Gastroesophageal sphincter (tissue), 3 donors: ENCODE results near the gene CR2.

ENCODE experiments used
- EP300 ChIP-seq: sonication (generic); formaldehyde crosslinking; IDR thresholded peaks from one replicate; pipeline ENCODE4 v1.6.1; 2017; ENCODE audit warnings: antibody characterized with exemption, mild to moderate bottlenecking
- TF ChIP-seq, protein P1 (sequence below), 4 experiments: fragments of 200-600 bp in 2 of 4; fragments of 450-650 bp in 2 of 4; sonication (generic) in 1 of 4; IDR thresholded peaks; one replicate each; pipeline ENCODE4 v1.5.1; 2017 to 2019; ENCODE audit warnings: antibody characterized with exemption in 4 of 4, mild to moderate bottlenecking in 2 of 4, moderate library complexity in 2 of 4

DNA sequence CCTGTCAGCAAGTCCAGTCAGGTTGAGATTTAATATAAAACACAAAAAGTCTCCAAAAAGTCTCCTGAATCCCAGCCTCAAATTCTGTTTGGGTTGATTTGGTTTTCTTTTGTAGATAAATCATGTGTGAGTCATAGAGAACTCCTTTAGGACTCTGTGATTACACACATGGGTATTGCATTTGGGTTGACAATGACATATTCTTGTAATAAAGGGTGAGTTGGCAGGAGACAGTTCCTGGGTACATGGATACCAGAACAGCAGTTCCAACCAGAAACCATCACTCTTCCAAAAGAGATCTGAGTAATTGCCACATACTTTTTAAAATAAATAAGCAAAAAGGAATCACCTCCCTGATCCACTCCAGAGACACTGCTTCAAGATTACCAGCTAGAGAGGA, 8.9 kb downstream of the CR2 start:
- TF ChIP-seq, protein P1, sequence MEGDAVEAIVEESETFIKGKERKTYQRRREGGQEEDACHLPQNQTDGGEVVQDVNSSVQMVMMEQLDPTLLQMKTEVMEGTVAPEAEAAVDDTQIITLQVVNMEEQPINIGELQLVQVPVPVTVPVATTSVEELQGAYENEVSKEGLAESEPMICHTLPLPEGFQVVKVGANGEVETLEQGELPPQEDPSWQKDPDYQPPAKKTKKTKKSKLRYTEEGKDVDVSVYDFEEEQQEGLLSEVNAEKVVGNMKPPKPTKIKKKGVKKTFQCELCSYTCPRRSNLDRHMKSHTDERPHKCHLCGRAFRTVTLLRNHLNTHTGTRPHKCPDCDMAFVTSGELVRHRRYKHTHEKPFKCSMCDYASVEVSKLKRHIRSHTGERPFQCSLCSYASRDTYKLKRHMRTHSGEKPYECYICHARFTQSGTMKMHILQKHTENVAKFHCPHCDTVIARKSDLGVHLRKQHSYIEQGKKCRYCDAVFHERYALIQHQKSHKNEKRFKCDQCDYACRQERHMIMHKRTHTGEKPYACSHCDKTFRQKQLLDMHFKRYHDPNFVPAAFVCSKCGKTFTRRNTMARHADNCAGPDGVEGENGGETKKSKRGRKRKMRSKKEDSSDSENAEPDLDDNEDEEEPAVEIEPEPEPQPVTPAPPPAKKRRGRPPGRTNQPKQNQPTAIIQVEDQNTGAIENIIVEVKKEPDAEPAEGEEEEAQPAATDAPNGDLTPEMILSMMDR (IDR thresholded peaks at IDR 0.05): no peak
- no peak for TF ChIP-seq EP300
